PFSK-1 (cell line): ENCODE data around the gene RASA3.

Experiments
- FOXP2 ChIP-seq: optimal IDR thresholded peaks from 2 replicates; pipeline ENCODE3; 2011; ENCODE audit warnings: borderline replicate concordance, control low read depth, inconsistent platforms; ENCODE audit not compliant: insufficient read depth; ENCODE audit errors: extremely low read length, extremely low read depth
- POLR2AphosphoS5 ChIP-seq: IDR thresholded peaks from 2 replicates; pipeline ENCODE4 v1.6.1; 2012; ENCODE audit warnings: low read depth, mild to moderate bottlenecking, control low read depth, low read length, moderate library complexity
- SIN3A ChIP-seq: IDR thresholded peaks from 2 replicates; pipeline ENCODE4 v1.6.1; 2012; ENCODE audit warnings: mild to moderate bottlenecking, low read length, moderate library complexity, borderline replicate concordance; ENCODE audit not compliant: insufficient read depth
- TAF1 ChIP-seq: IDR thresholded peaks from 2 replicates; pipeline ENCODE4 v1.6.1; 2012; ENCODE audit warnings: low read length, control low read depth, borderline replicate concordance; ENCODE audit not compliant: insufficient read depth
- TF ChIP-seq, protein P1 (sequence below), 2 experiments: IDR thresholded peaks; 2 replicates each; pipeline versions ENCODE4 v1.6.1 to v1.8.0; 2011 to 2012; ENCODE audit warnings: low read depth in 2 of 2, low read length in 2 of 2, control low read depth in 1 of 2, inconsistent platforms in 1 of 2, mild to moderate bottlenecking in 1 of 2, moderate library complexity in 1 of 2; ENCODE audit not compliant: insufficient read depth in 1 of 2

RASA3 gene

DNA sequence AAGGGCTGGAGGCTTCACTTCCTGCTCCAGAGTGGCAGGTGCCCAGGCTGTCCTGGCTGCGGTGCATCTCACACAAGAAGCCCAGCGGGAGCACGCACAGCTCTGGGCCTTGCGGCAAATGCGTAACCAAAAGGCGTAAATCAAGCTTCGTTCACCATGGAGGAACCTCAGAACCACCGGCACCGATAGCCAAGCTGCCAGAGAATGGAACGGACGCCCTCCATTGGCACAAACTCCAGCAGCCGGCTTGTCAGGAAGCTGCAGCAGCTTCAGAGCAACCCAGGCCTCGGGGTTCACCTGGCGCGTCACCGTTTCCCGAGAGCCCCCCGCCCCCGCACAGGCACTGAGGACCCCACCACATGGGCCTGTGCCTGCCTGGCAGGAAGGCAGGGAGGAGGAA lies 76.7 kb downstream of the RASA3 start:
- TF ChIP-seq SIN3A = no peak
- no peak for TF ChIP-seq TAF1
- TF ChIP-seq FOXP2 = no peak

- TF ChIP-seq SIN3A (no peak), TAF1 (no peak), POLR2AphosphoS5 (no peak), FOXP2 (no peak)
- TF ChIP-seq, protein P1, sequence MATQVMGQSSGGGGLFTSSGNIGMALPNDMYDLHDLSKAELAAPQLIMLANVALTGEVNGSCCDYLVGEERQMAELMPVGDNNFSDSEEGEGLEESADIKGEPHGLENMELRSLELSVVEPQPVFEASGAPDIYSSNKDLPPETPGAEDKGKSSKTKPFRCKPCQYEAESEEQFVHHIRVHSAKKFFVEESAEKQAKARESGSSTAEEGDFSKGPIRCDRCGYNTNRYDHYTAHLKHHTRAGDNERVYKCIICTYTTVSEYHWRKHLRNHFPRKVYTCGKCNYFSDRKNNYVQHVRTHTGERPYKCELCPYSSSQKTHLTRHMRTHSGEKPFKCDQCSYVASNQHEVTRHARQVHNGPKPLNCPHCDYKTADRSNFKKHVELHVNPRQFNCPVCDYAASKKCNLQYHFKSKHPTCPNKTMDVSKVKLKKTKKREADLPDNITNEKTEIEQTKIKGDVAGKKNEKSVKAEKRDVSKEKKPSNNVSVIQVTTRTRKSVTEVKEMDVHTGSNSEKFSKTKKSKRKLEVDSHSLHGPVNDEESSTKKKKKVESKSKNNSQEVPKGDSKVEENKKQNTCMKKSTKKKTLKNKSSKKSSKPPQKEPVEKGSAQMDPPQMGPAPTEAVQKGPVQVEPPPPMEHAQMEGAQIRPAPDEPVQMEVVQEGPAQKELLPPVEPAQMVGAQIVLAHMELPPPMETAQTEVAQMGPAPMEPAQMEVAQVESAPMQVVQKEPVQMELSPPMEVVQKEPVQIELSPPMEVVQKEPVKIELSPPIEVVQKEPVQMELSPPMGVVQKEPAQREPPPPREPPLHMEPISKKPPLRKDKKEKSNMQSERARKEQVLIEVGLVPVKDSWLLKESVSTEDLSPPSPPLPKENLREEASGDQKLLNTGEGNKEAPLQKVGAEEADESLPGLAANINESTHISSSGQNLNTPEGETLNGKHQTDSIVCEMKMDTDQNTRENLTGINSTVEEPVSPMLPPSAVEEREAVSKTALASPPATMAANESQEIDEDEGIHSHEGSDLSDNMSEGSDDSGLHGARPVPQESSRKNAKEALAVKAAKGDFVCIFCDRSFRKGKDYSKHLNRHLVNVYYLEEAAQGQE (IDR thresholded peaks at IDR 0.05; ENCODE audit: insufficient read depth in 1 of 2, low read depth in 2 of 2, low read length in 2 of 2) = no peak
Measured at GRCh38 chr13:114054830-114055439, 77.5 kb downstream of the RASA3 start.

GRCh38 chr13:114054264-114054663 lies 78.2 kb downstream of the RASA3 start:
- TF ChIP-seq POLR2AphosphoS5 (no peak), SIN3A (no peak), TAF1 (no peak), FOXP2 (no peak)

- no peak for TF ChIP-seq SIN3A
- TF ChIP-seq FOXP2 = no peak
Measured at GRCh38 chr13:114053026-114053425, 79.4 kb downstream of the RASA3 start.

DNA sequence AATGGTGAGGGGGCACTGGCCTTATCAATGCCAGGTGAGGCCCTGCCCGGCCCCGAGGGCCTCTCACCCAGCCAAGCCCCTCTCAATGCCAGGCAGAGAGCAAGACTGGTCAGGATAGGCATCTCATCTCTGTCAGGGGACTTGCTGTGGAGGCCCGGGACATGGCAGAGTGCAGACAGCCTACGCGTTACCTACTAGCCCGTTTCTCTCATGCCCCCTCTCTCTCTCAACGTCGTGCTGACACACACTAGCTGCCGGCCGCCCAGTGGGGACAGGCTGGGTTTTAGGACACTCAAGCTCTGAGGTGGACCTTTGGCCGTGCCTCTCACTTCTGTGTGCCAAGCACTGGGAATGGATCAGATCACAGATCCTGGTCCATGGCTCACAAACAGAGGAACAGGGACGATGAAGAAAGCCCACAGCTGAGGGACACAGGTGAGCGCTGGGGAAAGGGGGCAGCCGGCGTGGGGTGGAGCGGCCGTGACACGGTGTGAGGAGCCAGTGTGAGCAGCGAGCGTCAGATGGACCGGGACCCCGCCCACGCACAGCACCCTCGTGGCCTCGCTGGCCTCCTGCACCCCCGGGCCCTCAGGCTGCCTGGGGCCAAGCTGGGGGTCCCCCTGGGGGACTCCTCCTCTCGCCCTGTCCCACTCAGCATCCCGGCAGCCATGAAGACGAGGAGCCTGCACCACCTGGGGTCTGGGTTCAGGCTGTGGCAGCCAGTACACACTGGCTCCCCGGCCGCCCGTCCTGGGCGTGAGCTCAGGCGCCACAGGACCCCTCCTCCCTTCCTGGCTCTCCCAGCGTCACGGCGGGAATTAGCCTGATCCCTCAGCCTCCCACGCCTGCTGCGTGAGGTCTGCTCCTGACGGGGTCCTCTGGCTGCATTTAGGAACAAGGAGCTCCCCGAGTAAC lies 81.6 kb downstream of the RASA3 start:
- no peak for TF ChIP-seq TAF1
- no peak for TF ChIP-seq SIN3A
- TF ChIP-seq FOXP2 = no peak
- no peak for TF ChIP-seq POLR2AphosphoS5
- TF ChIP-seq, protein P1 (IDR thresholded peaks at IDR 0.05; ENCODE audit: insufficient read depth in 1 of 2, low read depth in 2 of 2, low read length in 2 of 2) = no peak

DNA sequence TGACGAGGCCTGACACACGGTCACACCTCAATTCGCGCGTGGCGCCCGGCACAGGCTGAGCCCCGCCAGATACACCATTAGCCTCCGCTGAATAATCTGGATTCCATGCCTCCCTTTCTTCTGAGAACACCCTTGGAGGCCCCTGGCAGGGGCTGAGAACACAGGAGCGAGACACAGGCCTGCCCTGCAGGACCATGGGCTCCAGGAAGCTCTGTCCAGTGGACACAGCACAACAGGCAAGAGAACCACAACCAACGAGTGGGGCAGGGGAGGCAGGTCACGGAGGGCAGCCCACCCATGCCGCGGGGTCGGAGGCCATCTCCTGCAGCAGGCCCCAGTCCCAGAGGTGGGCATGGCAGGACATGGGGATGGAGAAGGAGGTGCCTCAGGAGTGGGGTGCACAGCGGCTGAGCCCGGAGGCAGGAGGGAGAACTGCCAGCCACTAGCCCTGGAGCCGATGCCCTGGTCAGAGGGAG lies 82.8 kb downstream of the RASA3 start:
- TF ChIP-seq SIN3A (no peak), POLR2AphosphoS5 (no peak), FOXP2 (no peak)
- TF ChIP-seq, protein P1 (IDR thresholded peaks at IDR 0.05; ENCODE audit: insufficient read depth in 1 of 2, low read depth in 2 of 2, low read length in 2 of 2) = no peak
